ENCODE data around the gene CNTN4. TPM values are rescaled to one million over a fixed set of nuclear protein-coding genes. Genes with fewer than 3 reads are reported as not detected.

CNTN4 gene
- total and polyA plus RNA-seq, 4 donors = 15.8 to 228 (median 41.2) TPM

DNA sequence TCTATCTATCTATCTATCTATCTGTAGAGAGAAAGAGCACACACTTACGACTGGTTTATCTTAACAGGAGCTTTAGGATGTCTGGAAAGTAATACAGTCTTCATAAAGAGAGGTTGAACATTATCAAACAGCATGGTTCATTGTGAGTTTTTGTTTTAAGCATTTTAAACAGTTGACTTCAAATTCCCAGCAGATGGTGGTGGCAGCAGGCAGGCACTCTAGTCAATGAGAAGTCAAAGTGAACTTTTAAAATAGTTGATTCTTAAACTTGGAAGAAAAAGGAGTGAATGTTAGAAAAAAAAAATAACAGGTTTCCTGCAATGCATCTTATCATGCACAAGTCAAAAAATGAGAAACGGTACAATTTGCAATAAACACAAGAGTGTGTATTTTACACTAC is 578.8 kb downstream of the CNTN4 start:
- Histone ChIP-seq H3K36me3 (ENCODE audit: control insufficient read depth in 1 of 2, insufficient read depth in 2 of 2, low read length in 1 of 2) (no peaks in the 10 kb centered on the region), H3K27ac (ENCODE audit: low read depth in 1 of 2, low read length in 2 of 2) (no peak overlapping the region), H3K9me3 (ENCODE audit: control insufficient read depth, low read length) (no peaks in the 10 kb centered on the region), H3K27me3 (ENCODE audit: control insufficient read depth in 1 of 2, insufficient read depth in 2 of 2, low read length in 1 of 2) (no peaks in the 10 kb centered on the region), H3K4me1 (ENCODE audit: control insufficient read depth in 1 of 2, insufficient read depth in 2 of 2, low read length in 2 of 2) (no peaks in the 10 kb centered on the region), H3K4me3 (ENCODE audit: low read length in 2 of 2) (no peak overlapping the region)
- DNase-seq (no peak), ATAC-seq (ENCODE audit: low FRiP score) (no peak)
- intact Hi-C loops (cut with DNase I) = no loop called here
- 62 to 73% methylated on average over 2 of the region's 2 CpGs for WGBS, 2 donors

GRCh38 chr3:2680236-2680635 is 581.6 kb downstream of the CNTN4 start:
- Histone ChIP-seq H3K27ac (ENCODE audit: low read depth in 1 of 2, low read length in 2 of 2) (no peak overlapping the region), H3K4me3 (ENCODE audit: low read length in 2 of 2) (no peak overlapping the region), H3K36me3 (ENCODE audit: control insufficient read depth in 1 of 2, insufficient read depth in 2 of 2, low read length in 1 of 2) (no peaks in the 10 kb centered on the region), H3K27me3 (ENCODE audit: control insufficient read depth in 1 of 2, insufficient read depth in 2 of 2, low read length in 1 of 2) (no peaks in the 10 kb centered on the region), H3K4me1 (ENCODE audit: control insufficient read depth in 1 of 2, insufficient read depth in 2 of 2, low read length in 2 of 2) (no peaks in the 10 kb centered on the region), H3K9me3 (ENCODE audit: control insufficient read depth, low read length) (no peaks in the 10 kb centered on the region)
- ATAC-seq (ENCODE audit: low FRiP score) (no peak), DNase-seq (no peak)
- WGBS, 2 donors = 81 to 85% methylated on average over 5 of the region's 5 CpGs
- intact Hi-C loops (cut with DNase I) = no loop called here

- Histone ChIP-seq H3K36me3 (ENCODE audit: control insufficient read depth in 1 of 2, insufficient read depth in 2 of 2, low read length in 1 of 2) (no peaks in the 10 kb centered on the region), H3K4me1 (ENCODE audit: control insufficient read depth in 1 of 2, insufficient read depth in 2 of 2, low read length in 2 of 2) (no peaks in the 10 kb centered on the region), H3K27ac (ENCODE audit: low read depth in 1 of 2, low read length in 2 of 2) (no peak overlapping the region), H3K27me3 (ENCODE audit: control insufficient read depth in 1 of 2, insufficient read depth in 2 of 2, low read length in 1 of 2) (no peaks in the 10 kb centered on the region), H3K9me3 (ENCODE audit: control insufficient read depth, low read length) (no peaks in the 10 kb centered on the region), H3K4me3 (ENCODE audit: low read length in 2 of 2) (no peak overlapping the region)
- ATAC-seq (ENCODE audit: low FRiP score) = no peak
- intact Hi-C loops (cut with DNase I) = no loop called here
- no peak for DNase-seq
These were observed 585.4 kb downstream of the CNTN4 start for GRCh38 chr3:2684046-2684445.

DNA sequence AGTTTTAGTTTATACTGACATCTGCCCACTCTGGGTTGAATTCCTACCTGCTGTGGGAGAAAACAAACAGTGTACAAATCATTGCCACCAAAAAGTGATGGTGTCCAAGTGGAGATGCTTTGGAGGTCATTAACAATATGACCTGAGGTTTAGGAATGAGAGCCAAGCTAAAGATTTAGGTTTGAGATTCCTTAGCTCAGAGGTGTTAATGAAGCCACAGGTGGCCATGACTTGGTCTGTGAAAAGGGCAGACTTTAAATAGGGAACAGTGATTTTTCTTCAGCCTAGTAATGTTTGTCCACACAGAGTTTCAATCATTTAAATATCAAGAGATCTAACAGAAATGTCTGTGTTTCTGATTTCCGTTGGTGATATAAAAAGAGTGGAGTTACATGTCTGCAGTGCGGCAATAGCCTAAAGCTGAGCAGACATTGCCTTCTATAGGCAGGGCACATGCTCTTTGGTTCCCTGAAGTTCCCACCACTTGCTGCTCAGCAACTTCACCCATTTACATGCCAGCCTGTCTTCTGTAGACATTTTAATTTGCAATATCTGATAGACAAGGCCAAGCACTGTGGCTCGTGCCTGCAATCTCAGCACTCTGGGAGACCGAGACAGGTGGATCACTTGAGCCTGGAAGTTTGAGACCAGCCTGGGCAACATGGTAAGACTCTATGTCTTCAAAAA is 588.3 kb downstream of the CNTN4 start:
- Histone ChIP-seq H3K4me3 (ENCODE audit: low read length in 2 of 2) (no peak overlapping the region), H3K9me3 (ENCODE audit: control insufficient read depth, low read length) (no peaks in the 10 kb centered on the region), H3K27ac (ENCODE audit: low read depth in 1 of 2, low read length in 2 of 2) (no peak overlapping the region), H3K27me3 (ENCODE audit: control insufficient read depth in 1 of 2, insufficient read depth in 2 of 2, low read length in 1 of 2) (no peaks in the 10 kb centered on the region), H3K4me1 (ENCODE audit: control insufficient read depth in 1 of 2, insufficient read depth in 2 of 2, low read length in 2 of 2) (no peaks in the 10 kb centered on the region), H3K36me3 (ENCODE audit: control insufficient read depth in 1 of 2, insufficient read depth in 2 of 2, low read length in 1 of 2) (no peaks in the 10 kb centered on the region)
- 80 to 95% methylated on average over 4 of the region's 4 CpGs for WGBS, 2 donors
- DNase-seq = no peak
- intact Hi-C loops (cut with DNase I) = no loop called here
- no peak for ATAC-seq (ENCODE audit: low FRiP score)

GRCh38 chr3:2697589-2697988 is 598.9 kb downstream of the CNTN4 start:
- ATAC-seq (ENCODE audit: low FRiP score) (no peak), DNase-seq (no peak)
- H3K9me3 ChIP-seq (ENCODE audit: control insufficient read depth, low read length) = no peaks in the 10 kb centered on the region
- H3K4me1 ChIP-seq (ENCODE audit: control insufficient read depth in 1 of 2, insufficient read depth in 2 of 2, low read length in 2 of 2) = no peaks in the 10 kb centered on the region
- intact Hi-C loops (cut with DNase I) = no loop called here
- no peak overlapping the region for H3K4me3 ChIP-seq (ENCODE audit: low read length in 2 of 2)
- WGBS, 2 donors = 4 to 7% methylated on average over 2 of the region's 2 CpGs
- no peak overlapping the region for H3K27ac ChIP-seq (ENCODE audit: low read depth in 1 of 2, low read length in 2 of 2)
- no peaks in the 10 kb centered on the region for H3K36me3 ChIP-seq (ENCODE audit: control insufficient read depth in 1 of 2, insufficient read depth in 2 of 2, low read length in 1 of 2)
- H3K27me3 ChIP-seq (ENCODE audit: control insufficient read depth in 1 of 2, insufficient read depth in 2 of 2, low read length in 1 of 2) = no peaks in the 10 kb centered on the region

- WGBS, 2 donors = 95 to 97% methylated on average over 3 of the region's 3 CpGs
- Histone ChIP-seq H3K27me3 (ENCODE audit: control insufficient read depth in 1 of 2, insufficient read depth in 2 of 2, low read length in 1 of 2) (no peaks in the 10 kb centered on the region), H3K4me1 (ENCODE audit: control insufficient read depth in 1 of 2, insufficient read depth in 2 of 2, low read length in 2 of 2) (no peaks in the 10 kb centered on the region), H3K36me3 (ENCODE audit: control insufficient read depth in 1 of 2, insufficient read depth in 2 of 2, low read length in 1 of 2) (no peaks in the 10 kb centered on the region), H3K4me3 (ENCODE audit: low read length in 2 of 2) (no peak overlapping the region), H3K27ac (ENCODE audit: low read depth in 1 of 2, low read length in 2 of 2) (no peak overlapping the region), H3K9me3 (ENCODE audit: control insufficient read depth, low read length) (no peaks in the 10 kb centered on the region)
- intact Hi-C loops (cut with DNase I) = no loop called here
- ATAC-seq (ENCODE audit: low FRiP score) = no peak
- no peak for DNase-seq
These were observed 602.8 kb downstream of the CNTN4 start for GRCh38 chr3:2701471-2701870.

GRCh38 chr3:2706144-2706835 is 607.6 kb downstream of the CNTN4 start:
- DNase-seq = no peak
- H3K36me3 ChIP-seq (ENCODE audit: control insufficient read depth in 1 of 2, insufficient read depth in 2 of 2, low read length in 1 of 2) = no peaks in the 10 kb centered on the region
- no peaks in the 10 kb centered on the region for H3K4me1 ChIP-seq (ENCODE audit: control insufficient read depth in 1 of 2, insufficient read depth in 2 of 2, low read length in 2 of 2)
- no peak overlapping the region for H3K27ac ChIP-seq (ENCODE audit: low read depth in 1 of 2, low read length in 2 of 2)
- 97% methylated on average over 5 of the region's 5 CpGs for WGBS, 2 donors
- H3K9me3 ChIP-seq (ENCODE audit: control insufficient read depth, low read length) = no peaks in the 10 kb centered on the region
- H3K4me3 ChIP-seq (ENCODE audit: low read length in 2 of 2) = no peak overlapping the region
- ATAC-seq (ENCODE audit: low FRiP score) = no peak
- no peaks in the 10 kb centered on the region for H3K27me3 ChIP-seq (ENCODE audit: control insufficient read depth in 1 of 2, insufficient read depth in 2 of 2, low read length in 1 of 2)
- intact Hi-C loops (cut with DNase I) = no loop called here

DNA sequence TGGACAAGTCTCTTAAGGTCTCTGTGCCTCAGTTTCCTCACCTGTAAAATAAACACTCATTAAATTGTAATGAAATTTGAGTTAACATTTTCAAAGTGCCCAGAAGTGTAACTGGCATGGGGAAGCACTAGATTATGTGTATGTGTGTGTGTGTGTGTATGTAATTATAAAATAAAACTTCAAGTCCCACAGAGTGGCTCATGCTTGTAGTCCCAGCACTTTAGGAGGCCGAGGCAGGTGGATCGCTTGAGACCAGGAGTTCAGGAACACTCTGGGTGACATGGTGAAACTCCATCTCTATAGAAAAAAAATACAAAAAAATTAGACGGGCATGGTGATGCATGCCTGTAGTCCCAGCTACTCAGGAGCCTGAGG is 608.2 kb downstream of the CNTN4 start:
- Histone ChIP-seq H3K9me3 (ENCODE audit: control insufficient read depth, low read length) (no peaks in the 10 kb centered on the region), H3K27me3 (ENCODE audit: control insufficient read depth in 1 of 2, insufficient read depth in 2 of 2, low read length in 1 of 2) (no peaks in the 10 kb centered on the region), H3K27ac (ENCODE audit: low read depth in 1 of 2, low read length in 2 of 2) (no peak overlapping the region), H3K4me1 (ENCODE audit: control insufficient read depth in 1 of 2, insufficient read depth in 2 of 2, low read length in 2 of 2) (no peaks in the 10 kb centered on the region), H3K36me3 (ENCODE audit: control insufficient read depth in 1 of 2, insufficient read depth in 2 of 2, low read length in 1 of 2) (no peaks in the 10 kb centered on the region), H3K4me3 (ENCODE audit: low read length in 2 of 2) (no peak overlapping the region)
- DNase-seq (no peak), ATAC-seq (ENCODE audit: low FRiP score) (no peak)
- WGBS, 2 donors = 94 to 95% methylated on average over 3 of the region's 3 CpGs
- intact Hi-C loops (cut with DNase I) = no loop called here

DNA sequence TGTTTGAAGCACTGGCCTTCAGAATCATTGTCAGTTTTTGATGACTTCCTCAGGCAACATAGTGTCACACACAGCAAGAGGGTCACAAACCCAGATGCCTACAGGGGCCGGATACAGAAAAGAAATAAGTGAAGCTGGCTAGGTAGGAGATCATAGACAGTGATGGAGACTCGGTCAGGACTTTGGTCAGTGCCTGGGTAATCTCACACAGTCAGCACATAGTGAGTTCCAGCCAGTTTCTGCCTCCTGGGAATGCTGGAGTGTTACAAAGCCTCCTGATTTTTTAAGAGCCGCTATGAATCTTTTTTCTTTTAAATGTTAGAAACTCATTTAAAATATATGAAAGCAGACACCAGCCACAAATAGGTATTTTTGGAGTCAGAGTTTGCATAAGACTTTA is 612.4 kb downstream of the CNTN4 start:
- Histone ChIP-seq H3K4me3 (ENCODE audit: low read length in 2 of 2) (no peak overlapping the region), H3K27me3 (ENCODE audit: control insufficient read depth in 1 of 2, insufficient read depth in 2 of 2, low read length in 1 of 2) (no peaks in the 10 kb centered on the region), H3K4me1 (ENCODE audit: control insufficient read depth in 1 of 2, insufficient read depth in 2 of 2, low read length in 2 of 2) (no peaks in the 10 kb centered on the region), H3K36me3 (ENCODE audit: control insufficient read depth in 1 of 2, insufficient read depth in 2 of 2, low read length in 1 of 2) (no peaks in the 10 kb centered on the region), H3K27ac (ENCODE audit: low read depth in 1 of 2, low read length in 2 of 2) (no peak overlapping the region), H3K9me3 (ENCODE audit: control insufficient read depth, low read length) (no peaks in the 10 kb centered on the region)
- WGBS, 2 donors = 35 to 57% methylated on average over 3 of the region's 3 CpGs
- no peak for DNase-seq
- intact Hi-C loops (cut with DNase I) = no loop called here
- ATAC-seq (ENCODE audit: low FRiP score) = no peak

All from aorta (tissue), 5 donors.